Peyer's patch (tissue), 4 donors: ENCODE results near the gene MYO9A. TPM values are rescaled to one million over a fixed set of nuclear protein-coding genes. Genes with fewer than 3 reads are reported as not detected.

Experiments
- DNase-seq, 3 donors: peaks; one replicate each; pipeline ENCODE4 v3.0.0-alpha.2; 2017 to 2019
- H3K27ac ChIP-seq, 4 donors: fragments of 200-600 bp; sonication (generic); one replicate each; pipeline ENCODE4 v1.5.1; 2016 to 2019
- H3K27me3 ChIP-seq, 2 donors: fragments of 200-600 bp; sonication (generic); one replicate each; pipeline ENCODE4 v1.5.1; 2019
- H3K36me3 ChIP-seq, 3 donors: fragments of 200-600 bp; sonication (generic); one replicate each; pipeline ENCODE4 v1.5.1; 2016 to 2019
- H3K4me1 ChIP-seq, 4 donors: fragments of 200-600 bp; sonication (generic); one replicate each; pipeline ENCODE4 v1.5.1; 2016 to 2019
- H3K4me3 ChIP-seq, 4 donors: fragments of 200-600 bp; sonication (generic); 1 replicate in 3 of 4; 2 replicates in 1 of 4; pipeline ENCODE4 v1.5.1; 2016 to 2019; ENCODE audit warnings: mild to moderate bottlenecking in 1 of 4
- H3K9me3 ChIP-seq, 4 donors: fragments of 200-600 bp; sonication (generic); one replicate each; pipeline ENCODE4 v1.5.1; 2016 to 2019; ENCODE audit warnings: mild to moderate bottlenecking in 1 of 4
- POLR2A ChIP-seq, 2 donors: fragments of 450-650 bp; IDR thresholded peaks; one replicate each; pipeline ENCODE4 v1.5.1; 2017; ENCODE audit warnings: antibody characterized with exemption in 2 of 2, mild to moderate bottlenecking in 2 of 2, moderate library complexity in 2 of 2
- small RNA-seq, 2 donors: library from RNA; depleted of rRNA; stranded (forward); fragments of <200 nt; gene quantifications; one replicate each; pipeline ENCODE3, GENCODE V24; 2016
- total RNA-seq, 4 donors: library from RNA; depleted of rRNA; stranded (reverse); fragments of >200 nt; gene quantifications; one replicate each; pipeline ENCODE4 v1.1.0, GENCODE V29; 2016
- TF ChIP-seq, protein P1 (sequence below), 6 experiments: fragments of 450-650 bp in 4 of 6; fragments of 200-600 bp in 2 of 6; sonication (generic) in 1 of 6; IDR thresholded peaks; one replicate each; pipeline ENCODE4 v1.5.1; 2017 to 2019; ENCODE audit warnings: antibody characterized with exemption in 6 of 6, mild to moderate bottlenecking in 3 of 6, moderate library complexity in 1 of 6

The MYO9A gene
- total RNA-seq, 4 donors from 2014 or later: 28.2 to 47.3 (median 39.3) TPM

DNA sequence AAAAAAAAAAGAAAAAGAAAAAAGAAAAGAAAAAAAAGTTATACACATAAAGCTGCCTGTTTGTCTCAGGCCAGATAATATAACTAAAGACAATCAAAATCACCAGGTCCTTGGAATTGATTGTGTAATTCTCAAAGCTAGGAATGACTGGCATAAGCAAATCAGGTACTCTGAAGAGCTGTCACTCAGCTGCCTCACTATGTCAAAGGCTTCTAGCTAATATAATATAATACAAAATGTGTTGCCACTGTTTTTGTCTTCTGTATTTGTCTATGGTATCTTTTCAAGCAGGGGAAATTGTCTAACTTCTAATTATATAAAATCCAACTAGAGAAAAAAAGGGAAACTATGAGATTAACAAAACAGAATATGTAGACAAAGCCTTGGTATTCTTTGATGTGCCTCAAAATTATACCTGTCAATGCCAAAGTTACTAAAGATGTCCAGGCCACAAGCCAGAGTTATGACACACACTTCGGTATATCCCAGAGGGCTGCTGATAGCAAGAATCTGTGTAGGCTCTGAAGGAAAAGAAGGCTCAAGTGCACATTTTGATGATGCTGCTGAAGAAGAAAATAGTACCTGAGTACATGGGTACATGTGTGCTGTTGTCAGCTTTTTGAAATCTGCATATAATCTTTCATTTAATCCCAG is 344.6 kb downstream of the MYO9A start:
- no peak overlapping the region for H3K27ac ChIP-seq
- H3K4me1 ChIP-seq: no peaks in the 10 kb centered on the region
- no peak overlapping the region for H3K4me3 ChIP-seq
- no peaks in the 10 kb centered on the region for H3K9me3 ChIP-seq
- no peaks in the 10 kb centered on the region for H3K36me3 ChIP-seq
- DNase-seq: no peak
- TF ChIP-seq, protein P1, sequence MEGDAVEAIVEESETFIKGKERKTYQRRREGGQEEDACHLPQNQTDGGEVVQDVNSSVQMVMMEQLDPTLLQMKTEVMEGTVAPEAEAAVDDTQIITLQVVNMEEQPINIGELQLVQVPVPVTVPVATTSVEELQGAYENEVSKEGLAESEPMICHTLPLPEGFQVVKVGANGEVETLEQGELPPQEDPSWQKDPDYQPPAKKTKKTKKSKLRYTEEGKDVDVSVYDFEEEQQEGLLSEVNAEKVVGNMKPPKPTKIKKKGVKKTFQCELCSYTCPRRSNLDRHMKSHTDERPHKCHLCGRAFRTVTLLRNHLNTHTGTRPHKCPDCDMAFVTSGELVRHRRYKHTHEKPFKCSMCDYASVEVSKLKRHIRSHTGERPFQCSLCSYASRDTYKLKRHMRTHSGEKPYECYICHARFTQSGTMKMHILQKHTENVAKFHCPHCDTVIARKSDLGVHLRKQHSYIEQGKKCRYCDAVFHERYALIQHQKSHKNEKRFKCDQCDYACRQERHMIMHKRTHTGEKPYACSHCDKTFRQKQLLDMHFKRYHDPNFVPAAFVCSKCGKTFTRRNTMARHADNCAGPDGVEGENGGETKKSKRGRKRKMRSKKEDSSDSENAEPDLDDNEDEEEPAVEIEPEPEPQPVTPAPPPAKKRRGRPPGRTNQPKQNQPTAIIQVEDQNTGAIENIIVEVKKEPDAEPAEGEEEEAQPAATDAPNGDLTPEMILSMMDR (IDR thresholded peaks at IDR 0.05): no peak
- TF ChIP-seq POLR2A (IDR thresholded peaks at IDR 0.05): no peak
- no peaks in the 10 kb centered on the region for H3K27me3 ChIP-seq

Small RNAs within 50 kb of the gene (small RNA-seq; reads per million reads assigned to genes)
- gene RNA5SP399 (0 to 0.06 reads per million in 2 donors), gene RNU2-65P (0 reads per million in 2 donors)

Other genes starting within 250 kb of the MYO9A start
- 1 to 10 TPM in 1 of 4 donors, under 1 TPM in 2, not detected in 1; 0.88 to 2.4 (median 0.95) TPM for gene SENP8, start 253 bp upstream of the MYO9A start, total RNA-seq
- gene GRAMD2A, start 79.6 kb upstream of the MYO9A start, total RNA-seq: 10 to 100 TPM in 3 of 4 donors, 1 to 10 TPM in 1; 3.3 to 27.8 (median 20.4) TPM
- 100 to 1,000 TPM; 307 to 392 (median 318) TPM for gene PKM, start 113.0 kb upstream of the MYO9A start, total RNA-seq
- 10 to 100 TPM; 43.8 to 81.8 (median 71.4) TPM for gene PARP6, start 154.4 kb upstream of the MYO9A start, total RNA-seq
- 1 to 10 TPM in 3 of 4 donors, not detected in 1; 1.8 to 3.7 (median 3.6) TPM for gene CELF6, start 202.0 kb upstream of the MYO9A start, total RNA-seq